K562 (cell line): Measurements from ENCODE around the gene EPHA1. TPM values are rescaled to one million over a fixed set of nuclear protein-coding genes. Genes with fewer than 3 reads are reported as not detected.
A peak's percentile ranks its signal among the peaks of the same experiment; 100 is the strongest.

ENCODE experiments used
- ATAC-seq: fragments of 200-7000 bp; cut with Tn5 transposase; 3 replicates; pipeline ENCODE4 v1.9.1; 2020; ENCODE audit warnings: moderate library complexity
- BruUV-seq: library from RNA; stranded (reverse); fragments of 400-500 nt; replicated peaks from 2 replicates; lab custom pipeline; 2021; lab: Mats Ljungman, UMichigan
- CTCF ChIA-PET: fragments of 300-600 bp; formaldehyde crosslinking; extraction: SDS; loops from one replicate; lab custom pipeline; 2021; ENCODE audit warnings: low intra/inter-chr PET ratio; lab: Yijun Ruan, JAX
- POLR2A ChIA-PET: fragments of 300-600, 350-650 bp; sonication (Branson Sonifier 250); formaldehyde crosslinking; extraction: SDS; loops from one replicate; lab custom pipeline; 2021; ENCODE audit warnings: antibody characterized with exemption, inconsistent platforms; lab: Yijun Ruan, JAX
- DNase-seq, 4 experiments: peaks; one replicate each; pipeline versions ENCODE4 v3.0.0 to v3.0.0-alpha.2; 2011 to 2018; ENCODE audit warnings: low spot score in 3 of 4, mixed read lengths in 3 of 4; ENCODE audit errors: extremely low read depth in 1 of 4
- FAIRE-seq: peaks from 2 replicates; lab custom pipeline; 2011; peaks lifted over from hg19 to GRCh38; lab: Jason Lieb, UNC
- H2AFZ ChIP-seq: 2 replicates; pipeline ENCODE4 v1.6.0; 2011; ENCODE audit warnings: low read depth, low read length, control low read depth, inconsistent platforms
- H3K27ac ChIP-seq: fragments of 200-600 bp; 3 replicates; pipeline ENCODE4 v1.8.0; 2011; ENCODE audit warnings: low read depth, mild to moderate bottlenecking, control low read depth, inconsistent platforms, low read length, moderate library complexity, mixed read lengths; ENCODE audit errors: extremely low read depth
- H3K27me3 ChIP-seq, 2 experiments: fragments of 300-600 bp in 1 of 2; 2 replicates in 1 of 2; 3 replicates in 1 of 2; pipeline versions ENCODE4 v1.6.0 to v1.8.0; 2011; ENCODE audit warnings: inconsistent platforms in 2 of 2, low read length in 2 of 2, mild to moderate bottlenecking in 1 of 2, mixed read lengths in 1 of 2, moderate library complexity in 1 of 2; ENCODE audit not compliant: control insufficient read depth in 2 of 2, insufficient read depth in 2 of 2
- H3K36me3 ChIP-seq: fragments of 300-600 bp; 3 replicates; pipeline ENCODE4 v1.8.0; 2011; ENCODE audit warnings: mild to moderate bottlenecking, low read length, inconsistent platforms; ENCODE audit not compliant: control insufficient read depth, insufficient read depth
- H3K4me1 ChIP-seq, 2 experiments: fragments of 200-600 bp in 1 of 2; replicated peaks in 1 of 2; 2 replicates in 1 of 2; 3 replicates in 1 of 2; pipeline versions ENCODE4 v1.5.1 to v1.8.0; 2011; ENCODE audit warnings: inconsistent platforms in 2 of 2, low read length in 2 of 2, mild to moderate bottlenecking in 1 of 2, mixed read lengths in 1 of 2, moderate library complexity in 1 of 2; ENCODE audit not compliant: control insufficient read depth in 2 of 2, insufficient read depth in 2 of 2
- H3K4me2 ChIP-seq: 2 replicates; pipeline ENCODE4 v1.6.1; 2011; ENCODE audit warnings: low read length, control low read depth, inconsistent platforms, mixed read lengths; ENCODE audit not compliant: insufficient read depth
- H3K4me3 ChIP-seq: fragments of 200-600 bp; sonication (generic), shearing (Covaris generic); 2 replicates; pipeline ENCODE4 v1.5.1; 2016; ENCODE audit warnings: control low read depth, inconsistent platforms
- H3K79me2 ChIP-seq: fragments of 200-600 bp; 3 replicates; pipeline ENCODE4 v1.8.0; 2011; ENCODE audit warnings: low read length, inconsistent platforms; ENCODE audit not compliant: control insufficient read depth, insufficient read depth
- H3K9ac ChIP-seq, 2 experiments: 2 replicates each; pipeline versions ENCODE4 v1.6.0 to v1.6.1; 2011; ENCODE audit warnings: low read depth in 2 of 2, low read length in 2 of 2, control low read depth in 1 of 2, inconsistent platforms in 1 of 2, mild to moderate bottlenecking in 1 of 2, mixed read lengths in 1 of 2; ENCODE audit not compliant: insufficient read depth in 1 of 2
- H3K9me1 ChIP-seq: one replicate; pipeline ENCODE4 v1.6.0; 2011; ENCODE audit warnings: inconsistent platforms, mild to moderate bottlenecking, low read length, moderate library complexity; ENCODE audit not compliant: control insufficient read depth, insufficient read depth
- H3K9me3 ChIP-seq: replicated peaks from 2 replicates; pipeline ENCODE4 v1.5.1; 2011; ENCODE audit warnings: low read depth, low read length, inconsistent platforms; ENCODE audit not compliant: control insufficient read depth, insufficient read depth
- H4K20me1 ChIP-seq: replicated peaks from 2 replicates; pipeline ENCODE4 v1.6.1; 2011; ENCODE audit warnings: low read length, inconsistent platforms, mixed read lengths; ENCODE audit not compliant: control insufficient read depth, insufficient read depth
- ARNT ChIP-seq, 2 experiments: fragments of 450-650 bp; IDR thresholded peaks; 2 replicates each; pipeline ENCODE4 v1.6.1; 2016; ENCODE audit warnings: mild to moderate bottlenecking in 1 of 2
- CEBPG ChIP-seq, 3 experiments: fragments of 200-800 bp in 1 of 3; sonication (Bioruptor generic) in 1 of 3; sonication (generic) in 1 of 3; formaldehyde crosslinking in 1 of 3; IDR thresholded peaks in 2 of 3; conservative IDR thresholded peaks in 1 of 3; 2 replicates each; pipeline versions ENCODE4 v1.6.1 to v1.8.0; 2016 to 2022; ENCODE audit warnings: missing compliant biosample characterization in 2 of 3, missing genetic modification characterization in 2 of 3, mild to moderate bottlenecking in 1 of 3, missing genetic modification reagents in 1 of 3
- E2F3 ChIP-seq: fragments of 250-450 bp; sonication (Bioruptor Pico); IDR thresholded peaks from 2 replicates; pipeline ENCODE4 v1.4.0; 2020; ENCODE audit warnings: mild to moderate bottlenecking
- ZNF780A ChIP-seq: fragments of 250-450 bp; sonication (Bioruptor Pico); IDR thresholded peaks from 2 replicates; pipeline ENCODE4 v1.5.0; 2021; ENCODE audit warnings: mild to moderate bottlenecking
- WGBS: fragments of 100-300 bp; shearing (Covaris generic); methylation state at CpG from one replicate; pipeline ENCODE4 v1.1.6; 2016; ENCODE audit warnings: low coverage, mixed read lengths; ENCODE audit not compliant: insufficient coverage; ENCODE audit errors: missing lambda C conversion rate; 5-methylcytosine and 5-hydroxymethylcytosine counted together
- in situ Hi-C: fragments of 300-500 bp; cut with MboI; formaldehyde crosslinking; loops from 4 replicates; pipeline ENCODE4 v1.15.0; 2018; ENCODE audit warnings: inconsistent platforms, mixed read lengths
- intact Hi-C: fragments of 100-400 bp; cut with micrococcal nuclease; formaldehyde crosslinking; loops from 2 replicates; pipeline ENCODE4 v1.14.2; 2022
- polyA plus RNA-seq, 8 experiments: library from polyadenylated mRNA; depleted of rRNA in 4 of 8; stranded (reverse) in 5 of 8; unstranded in 3 of 8; fragments of >200 nt; fragmentation: Nextera tagmentation in 2 of 8; fragmentation: Illumina TruSeq in 1 of 8; extraction: Ambion mirVana in 2 of 8; extraction: Trizol in 1 of 8; gene quantifications; 2 replicates each; pipeline versions ENCODE4 v1.2.1 to v1.2.3, GENCODE V29; 2011 to 2014; ENCODE audit warnings: inconsistent platforms in 1 of 8, missing spikeins in 1 of 8
- total RNA-seq, 7 experiments: library from RNA; depleted of rRNA in 6 of 7; stranded (reverse); fragments of >200 nt in 6 of 7; fragmentation: Illumina TruSeq in 2 of 7; extraction: Trizol in 2 of 7; gene quantifications; 2 replicates each; pipeline versions ENCODE4 v1.2.1 to v1.2.3, GENCODE V29; 2011 to 2021; ENCODE audit warnings: low replicate concordance in 1 of 7
- TF ChIP-seq, protein P1 (sequence below): fragments of 450-650 bp; IDR thresholded peaks from 2 replicates; pipeline ENCODE4 v1.6.1; 2016; ENCODE audit warnings: mild to moderate bottlenecking, moderate library complexity

EPHA1 gene
- total and polyA plus RNA-seq, 9 of the 15 experiments (the other 6 are each of a cell fraction or from before 2014, with no cell fraction given) = 0.22 to 0.57 (median 0.32) TPM; not detected in 6

DNA sequence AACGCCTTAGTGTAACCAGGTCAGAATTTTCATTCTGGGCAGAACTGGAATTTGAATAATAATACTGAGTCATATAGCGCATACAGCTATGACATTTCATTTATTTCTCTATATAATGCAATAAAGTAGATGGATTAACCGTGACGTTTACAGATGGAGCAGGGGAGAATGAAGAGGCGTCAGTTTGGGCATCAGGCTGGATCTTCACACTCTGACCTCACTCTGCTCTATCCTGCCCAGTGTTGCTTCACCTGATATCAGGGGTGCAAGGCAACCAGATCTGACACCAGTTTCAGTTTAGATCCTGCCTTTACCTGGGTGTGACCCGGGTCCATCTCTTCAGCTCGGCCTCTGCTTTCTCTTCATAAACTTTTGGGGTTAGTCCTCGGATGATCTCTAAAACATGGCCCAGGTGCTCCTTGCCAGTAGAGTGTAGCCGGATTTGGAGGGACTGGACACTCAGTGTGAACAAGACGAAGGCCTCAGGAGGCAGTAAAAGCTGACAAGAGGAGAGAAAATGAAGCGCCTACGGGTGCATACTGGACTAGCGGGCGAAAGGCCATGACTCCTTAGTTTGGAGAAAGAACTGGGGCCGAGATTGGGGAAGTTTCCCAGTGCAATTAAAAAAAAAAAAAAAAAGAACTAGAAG is 28.9 kb downstream of the EPHA1 start:
- peak in 1 of 4 experiments; percentile 54 for DNase-seq
- POLR2A ChIA-PET = interaction anchor here (0.6 to 4.0 kb wide), 11 partner anchors 10 to 125 kb away, joined by 3 to 29 read pairs (median 4); no protein-coding TSS in a partner anchor
- 0 out of 2 replicates have a peak, but pooled peaks have one; percentile 45 for TF ChIP-seq CEBPG (CRISPR knock-in tag; IDR thresholded peaks at IDR 0.05)
- peak; percentile 32 to 58 for TF ChIP-seq CEBPG (tag; conservative IDR thresholded peaks at IDR 0.05 in 1 of 2, IDR thresholded peaks at IDR 0.05 in 1 of 2)
- TF ChIP-seq E2F3 = 0 out of 2 replicates have a peak, but pooled peaks have one; percentile 16
- TF ChIP-seq, protein P1, sequence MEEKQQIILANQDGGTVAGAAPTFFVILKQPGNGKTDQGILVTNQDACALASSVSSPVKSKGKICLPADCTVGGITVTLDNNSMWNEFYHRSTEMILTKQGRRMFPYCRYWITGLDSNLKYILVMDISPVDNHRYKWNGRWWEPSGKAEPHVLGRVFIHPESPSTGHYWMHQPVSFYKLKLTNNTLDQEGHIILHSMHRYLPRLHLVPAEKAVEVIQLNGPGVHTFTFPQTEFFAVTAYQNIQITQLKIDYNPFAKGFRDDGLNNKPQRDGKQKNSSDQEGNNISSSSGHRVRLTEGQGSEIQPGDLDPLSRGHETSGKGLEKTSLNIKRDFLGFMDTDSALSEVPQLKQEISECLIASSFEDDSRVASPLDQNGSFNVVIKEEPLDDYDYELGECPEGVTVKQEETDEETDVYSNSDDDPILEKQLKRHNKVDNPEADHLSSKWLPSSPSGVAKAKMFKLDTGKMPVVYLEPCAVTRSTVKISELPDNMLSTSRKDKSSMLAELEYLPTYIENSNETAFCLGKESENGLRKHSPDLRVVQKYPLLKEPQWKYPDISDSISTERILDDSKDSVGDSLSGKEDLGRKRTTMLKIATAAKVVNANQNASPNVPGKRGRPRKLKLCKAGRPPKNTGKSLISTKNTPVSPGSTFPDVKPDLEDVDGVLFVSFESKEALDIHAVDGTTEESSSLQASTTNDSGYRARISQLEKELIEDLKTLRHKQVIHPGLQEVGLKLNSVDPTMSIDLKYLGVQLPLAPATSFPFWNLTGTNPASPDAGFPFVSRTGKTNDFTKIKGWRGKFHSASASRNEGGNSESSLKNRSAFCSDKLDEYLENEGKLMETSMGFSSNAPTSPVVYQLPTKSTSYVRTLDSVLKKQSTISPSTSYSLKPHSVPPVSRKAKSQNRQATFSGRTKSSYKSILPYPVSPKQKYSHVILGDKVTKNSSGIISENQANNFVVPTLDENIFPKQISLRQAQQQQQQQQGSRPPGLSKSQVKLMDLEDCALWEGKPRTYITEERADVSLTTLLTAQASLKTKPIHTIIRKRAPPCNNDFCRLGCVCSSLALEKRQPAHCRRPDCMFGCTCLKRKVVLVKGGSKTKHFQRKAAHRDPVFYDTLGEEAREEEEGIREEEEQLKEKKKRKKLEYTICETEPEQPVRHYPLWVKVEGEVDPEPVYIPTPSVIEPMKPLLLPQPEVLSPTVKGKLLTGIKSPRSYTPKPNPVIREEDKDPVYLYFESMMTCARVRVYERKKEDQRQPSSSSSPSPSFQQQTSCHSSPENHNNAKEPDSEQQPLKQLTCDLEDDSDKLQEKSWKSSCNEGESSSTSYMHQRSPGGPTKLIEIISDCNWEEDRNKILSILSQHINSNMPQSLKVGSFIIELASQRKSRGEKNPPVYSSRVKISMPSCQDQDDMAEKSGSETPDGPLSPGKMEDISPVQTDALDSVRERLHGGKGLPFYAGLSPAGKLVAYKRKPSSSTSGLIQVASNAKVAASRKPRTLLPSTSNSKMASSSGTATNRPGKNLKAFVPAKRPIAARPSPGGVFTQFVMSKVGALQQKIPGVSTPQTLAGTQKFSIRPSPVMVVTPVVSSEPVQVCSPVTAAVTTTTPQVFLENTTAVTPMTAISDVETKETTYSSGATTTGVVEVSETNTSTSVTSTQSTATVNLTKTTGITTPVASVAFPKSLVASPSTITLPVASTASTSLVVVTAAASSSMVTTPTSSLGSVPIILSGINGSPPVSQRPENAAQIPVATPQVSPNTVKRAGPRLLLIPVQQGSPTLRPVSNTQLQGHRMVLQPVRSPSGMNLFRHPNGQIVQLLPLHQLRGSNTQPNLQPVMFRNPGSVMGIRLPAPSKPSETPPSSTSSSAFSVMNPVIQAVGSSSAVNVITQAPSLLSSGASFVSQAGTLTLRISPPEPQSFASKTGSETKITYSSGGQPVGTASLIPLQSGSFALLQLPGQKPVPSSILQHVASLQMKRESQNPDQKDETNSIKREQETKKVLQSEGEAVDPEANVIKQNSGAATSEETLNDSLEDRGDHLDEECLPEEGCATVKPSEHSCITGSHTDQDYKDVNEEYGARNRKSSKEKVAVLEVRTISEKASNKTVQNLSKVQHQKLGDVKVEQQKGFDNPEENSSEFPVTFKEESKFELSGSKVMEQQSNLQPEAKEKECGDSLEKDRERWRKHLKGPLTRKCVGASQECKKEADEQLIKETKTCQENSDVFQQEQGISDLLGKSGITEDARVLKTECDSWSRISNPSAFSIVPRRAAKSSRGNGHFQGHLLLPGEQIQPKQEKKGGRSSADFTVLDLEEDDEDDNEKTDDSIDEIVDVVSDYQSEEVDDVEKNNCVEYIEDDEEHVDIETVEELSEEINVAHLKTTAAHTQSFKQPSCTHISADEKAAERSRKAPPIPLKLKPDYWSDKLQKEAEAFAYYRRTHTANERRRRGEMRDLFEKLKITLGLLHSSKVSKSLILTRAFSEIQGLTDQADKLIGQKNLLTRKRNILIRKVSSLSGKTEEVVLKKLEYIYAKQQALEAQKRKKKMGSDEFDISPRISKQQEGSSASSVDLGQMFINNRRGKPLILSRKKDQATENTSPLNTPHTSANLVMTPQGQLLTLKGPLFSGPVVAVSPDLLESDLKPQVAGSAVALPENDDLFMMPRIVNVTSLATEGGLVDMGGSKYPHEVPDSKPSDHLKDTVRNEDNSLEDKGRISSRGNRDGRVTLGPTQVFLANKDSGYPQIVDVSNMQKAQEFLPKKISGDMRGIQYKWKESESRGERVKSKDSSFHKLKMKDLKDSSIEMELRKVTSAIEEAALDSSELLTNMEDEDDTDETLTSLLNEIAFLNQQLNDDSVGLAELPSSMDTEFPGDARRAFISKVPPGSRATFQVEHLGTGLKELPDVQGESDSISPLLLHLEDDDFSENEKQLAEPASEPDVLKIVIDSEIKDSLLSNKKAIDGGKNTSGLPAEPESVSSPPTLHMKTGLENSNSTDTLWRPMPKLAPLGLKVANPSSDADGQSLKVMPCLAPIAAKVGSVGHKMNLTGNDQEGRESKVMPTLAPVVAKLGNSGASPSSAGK = peak; percentile 90
- TF ChIP-seq ZNF780A (CRISPR knock-in tag) = no peak
- peak in 1 of 2 experiments; percentile 39; a peak in 1 of 4 replicates for TF ChIP-seq ARNT (IDR thresholded peaks at IDR 0.05)

More for the DNA sequence above, 28.9 kb downstream of the EPHA1 start:
- Histone ChIP-seq H3K27ac (peak overlapping the region; percentile 94; the same call in 2 of the 3 replicates), H2AFZ (peak overlapping the region; percentile 90), H3K79me2 (peaks cover 12% of the 10 kb centered on the region), H3K27me3 (peaks cover 0 to 9% of the 10 kb centered on the region in 2 experiments; a peak in 1 of 5 replicates), H3K4me1 (peaks cover 21 to 31% of the 10 kb centered on the region in 2 experiments; a peak in 4 of 5 replicates), H4K20me1 (peaks cover under 1% of the 10 kb centered on the region; the same call in 1 of the 2 replicates), H3K4me3 (peak overlapping the region; percentile 72), H3K9me3 (no peaks in the 10 kb centered on the region), H3K9me1 (peaks cover 6% of the 10 kb centered on the region), H3K9ac (peak overlapping the region; percentile 92 to 94; a peak in 3 of 4 replicates), H3K36me3 (peaks cover 23% of the 10 kb centered on the region; the same call in 2 of the 3 replicates), H3K4me2 (peak overlapping the region; percentile 83)
- peak; percentile 2 for ATAC-seq
- in situ Hi-C loops (no loop called here), intact Hi-C loops (loop anchor here (1.0 to 5.0 kb wide), 2 partner anchors 32 to 37 kb away; no protein-coding TSS in a partner anchor)
- CTCF ChIA-PET = interaction anchor here (0.6 to 1.5 kb wide), 2 partner anchors 37 to 136 kb away, joined by 4 read pairs; no protein-coding TSS in a partner anchor
- 25% methylated on average over 15 of the region's 15 CpGs for WGBS
- BruUV-seq = TSS peak; percentile 65
- FAIRE-seq = no peak
